Right cardiac atrium (tissue), 5 donors: ENCODE measurements around the gene KDR. TPM values are rescaled to one million over a fixed set of nuclear protein-coding genes. Genes with fewer than 3 reads are reported as not detected.

Source experiments
- ATAC-seq, 2 donors: fragments of 200-7000 bp; cut with Tn5 transposase; one replicate each; pipeline versions ENCODE4 v1.8.0 to v1.9.1; 2020; ENCODE audit warnings: moderate library complexity in 2 of 2, mild to moderate bottlenecking in 1 of 2
- DNase-seq, 3 donors: peaks; one replicate each; pipeline ENCODE4 v3.0.0-alpha.2; 2020
- H3K27ac ChIP-seq: one replicate; pipeline ENCODE4 v1.5.1; 2013; ENCODE audit warnings: mild to moderate bottlenecking, low read length, control low read depth, moderate library complexity
- H3K27me3 ChIP-seq: one replicate; pipeline ENCODE4 v1.6.1; 2013; ENCODE audit not compliant: control insufficient read depth, insufficient read depth
- H3K4me1 ChIP-seq: one replicate; pipeline ENCODE4 v1.6.1; 2013; ENCODE audit warnings: low read length; ENCODE audit not compliant: control insufficient read depth, insufficient read depth
- H3K4me3 ChIP-seq: one replicate; pipeline ENCODE4 v1.5.1; 2013; ENCODE audit warnings: low read length, control low read depth
- H3K9me3 ChIP-seq: one replicate; pipeline ENCODE4 v1.6.1; 2013; ENCODE audit warnings: low read length; ENCODE audit not compliant: control insufficient read depth
- WGBS: extraction: QIAGEN DNeasy Blood & Tissue Kit; methylation state at CpG from one replicate; pipeline ENCODE4 v1.1.7; 2013; 5-methylcytosine and 5-hydroxymethylcytosine counted together
- intact Hi-C, 4 donors: fragments of 100-400 bp; cut with DNase I; formaldehyde crosslinking; loops; one replicate each; pipeline versions ENCODE4 v1.11.0 to v1.14.0; 2022 to 2023
- polyA plus RNA-seq: library from polyadenylated mRNA; stranded (reverse); fragments of 200-250 nt; gene quantifications from one replicate; pipeline ENCODE4 v1.2.3, GENCODE V29; 2013
- total RNA-seq, 4 donors: library from RNA; stranded (reverse); fragmentation: NEBNext Ultra II Directional; extraction: Animal tissue kit (Norgen Biotek cat#: 25700); gene quantifications; one replicate each; pipeline ENCODE4 v1.2.1, GENCODE V29; 2021
- donor health status: healthy with polysubstance abuse.
- donor health status: DM: no; HTN: yes; CAD: no.
- donor health status: DM: no; HTN: no; CAD: no.
- donor health status: DM: no; HTN: yes; CAD: no; lungs with severe emphysema.
- donor health status: DM: yes; HTN: yes; CAD: no.

The KDR gene
- total and polyA plus RNA-seq, 5 donors = 10.5 to 20.9 (median 15.6) TPM

GRCh38 chr4:55079451-55080173, 45.8 kb downstream of the KDR start:
- Histone ChIP-seq H3K27ac (peak overlapping the region; percentile 90), H3K27me3 (no peaks in the 10 kb centered on the region), H3K9me3 (no peaks in the 10 kb centered on the region), H3K4me1 (peaks cover 8% of the 10 kb centered on the region), H3K4me3 (no peak overlapping the region)
- ATAC-seq = peak; percentile 73 to 90
- WGBS = 49% methylated on average over 14 of the region's 14 CpGs
- DNase-seq = peak; percentile 23 to 56 (median 28)
- intact Hi-C loops = no loop called here

DNA sequence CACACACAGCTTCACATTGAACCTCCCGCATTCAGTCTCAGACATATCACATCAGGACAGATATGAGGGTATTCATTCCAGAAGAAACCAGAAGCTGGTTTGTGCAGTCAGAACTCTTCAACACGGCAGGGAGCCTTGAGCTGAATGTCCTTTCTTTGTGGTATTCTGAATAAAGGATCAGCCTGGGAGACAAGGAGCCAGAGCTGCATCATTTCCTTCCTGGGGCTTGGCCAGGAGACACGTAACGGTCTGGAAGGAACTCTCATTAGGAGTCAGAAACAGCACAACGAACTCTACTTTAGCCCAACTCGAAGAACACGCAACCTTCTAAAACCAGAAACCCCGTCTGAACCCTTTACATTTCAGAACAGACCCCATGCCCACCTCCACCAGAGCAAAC, 46.4 kb downstream of the KDR start:
- ATAC-seq (peak; percentile 83 to 95), DNase-seq (peak; percentile 78 to 91 (median 80))
- no peak overlapping the region for H3K4me3 ChIP-seq
- peak overlapping the region; percentile 90 for H3K27ac ChIP-seq
- peaks cover 8% of the 10 kb centered on the region for H3K4me1 ChIP-seq
- H3K9me3 ChIP-seq = no peaks in the 10 kb centered on the region
- H3K27me3 ChIP-seq = no peaks in the 10 kb centered on the region
- intact Hi-C loops = no loop called here
- WGBS = 32% methylated on average over 8 of the region's 8 CpGs

GRCh38 chr4:55077577-55077976, 47.8 kb downstream of the KDR start:
- Histone ChIP-seq H3K27ac (no peak overlapping the region), H3K4me1 (peaks cover 8% of the 10 kb centered on the region), H3K4me3 (no peak overlapping the region), H3K9me3 (no peaks in the 10 kb centered on the region), H3K27me3 (no peaks in the 10 kb centered on the region)
- WGBS = 67% methylated on average over 2 of the region's 2 CpGs
- intact Hi-C loops = no loop called here
- DNase-seq (no peak), ATAC-seq (no peak)

- WGBS = 61% methylated on average over 5 of the region's 5 CpGs
- Histone ChIP-seq H3K27ac (no peak overlapping the region), H3K27me3 (no peaks in the 10 kb centered on the region), H3K9me3 (no peaks in the 10 kb centered on the region), H3K4me1 (peaks cover 8% of the 10 kb centered on the region), H3K4me3 (no peak overlapping the region)
- DNase-seq (no peak), ATAC-seq (no peak)
- intact Hi-C loops = no loop called here
These were observed 49.3 kb downstream of the KDR start for GRCh38 chr4:55075823-55076716.

GRCh38 chr4:55075376-55075775, 50.0 kb downstream of the KDR start:
- ATAC-seq = no peak
- Histone ChIP-seq H3K4me1 (peaks cover 8% of the 10 kb centered on the region), H3K9me3 (no peaks in the 10 kb centered on the region), H3K4me3 (no peak overlapping the region), H3K27ac (no peak overlapping the region), H3K27me3 (no peaks in the 10 kb centered on the region)
- intact Hi-C loops = no loop called here
- WGBS = 67% methylated on average over 3 of the region's 3 CpGs
- no peak for DNase-seq

DNA sequence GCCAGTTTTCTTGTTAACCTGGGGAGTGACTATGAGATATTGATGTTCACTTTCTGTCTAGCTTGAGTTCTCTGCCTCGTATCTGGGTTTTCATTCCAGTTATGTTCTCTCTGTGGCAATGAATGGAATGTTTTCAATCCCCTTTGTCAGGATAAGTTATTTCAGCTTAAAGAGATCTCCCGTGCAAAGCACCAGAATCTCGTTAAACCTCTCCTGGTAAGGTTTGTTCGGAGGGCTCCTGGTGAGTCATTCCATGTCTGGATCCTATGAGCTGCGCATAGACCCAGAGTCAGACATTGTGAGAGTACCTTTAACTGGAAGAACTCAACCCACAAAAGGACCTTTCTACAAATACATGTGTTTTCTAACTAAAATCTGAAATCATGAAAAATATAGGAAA, 51.0 kb downstream of the KDR start:
- H3K4me3 ChIP-seq = no peak overlapping the region
- H3K4me1 ChIP-seq = peaks cover 2% of the 10 kb centered on the region
- H3K27ac ChIP-seq = no peak overlapping the region
- no peak for ATAC-seq
- DNase-seq = no peak
- intact Hi-C loops = no loop called here
- H3K9me3 ChIP-seq = no peaks in the 10 kb centered on the region
- no peaks in the 10 kb centered on the region for H3K27me3 ChIP-seq
- 55% methylated on average over 5 of the region's 5 CpGs for WGBS

- Histone ChIP-seq H3K4me3 (no peak overlapping the region), H3K27me3 (no peaks in the 10 kb centered on the region), H3K4me1 (no peaks in the 10 kb centered on the region), H3K27ac (no peak overlapping the region), H3K9me3 (no peaks in the 10 kb centered on the region)
- DNase-seq (no peak), ATAC-seq (no peak)
- 94% methylated on average over 1 of the region's 1 CpG for WGBS
- intact Hi-C loops = no loop called here
These were observed 53.4 kb downstream of the KDR start for GRCh38 chr4:55071951-55072350.

GRCh38 chr4:55069248-55069647, 56.1 kb downstream of the KDR start:
- H3K4me3 ChIP-seq = no peak overlapping the region
- H3K27ac ChIP-seq = peak overlapping the region; percentile 72
- DNase-seq = peak in 1 of 3 donors; percentile 20
- H3K4me1 ChIP-seq = no peaks in the 10 kb centered on the region
- peak; percentile 84 to 97 for ATAC-seq
- 64% methylated on average over 5 of the region's 5 CpGs for WGBS
- no peaks in the 10 kb centered on the region for H3K27me3 ChIP-seq
- intact Hi-C loops = no loop called here
- H3K9me3 ChIP-seq = no peaks in the 10 kb centered on the region

DNA sequence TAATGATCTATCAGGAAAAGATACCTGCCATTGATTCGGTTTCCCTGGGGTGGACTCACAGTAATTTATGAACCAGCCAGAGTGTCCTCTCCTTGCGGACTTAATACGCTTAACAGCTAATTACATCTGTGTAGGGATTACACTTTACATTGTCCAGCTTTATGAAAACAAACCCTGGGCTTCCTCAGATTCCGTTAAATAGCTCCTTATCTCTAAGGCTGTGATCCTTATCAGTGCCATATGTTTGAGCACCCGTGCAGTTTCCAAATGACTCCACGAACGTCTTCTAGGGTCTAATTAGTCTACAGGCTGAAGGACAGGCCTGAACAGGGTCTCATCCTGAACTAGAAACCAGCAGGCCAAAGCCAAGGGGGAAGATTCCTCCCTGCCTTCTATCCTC, 56.9 kb downstream of the KDR start:
- peak overlapping the region; percentile 72 for H3K27ac ChIP-seq
- 47% methylated on average over 7 of the region's 7 CpGs for WGBS
- H3K9me3 ChIP-seq = no peaks in the 10 kb centered on the region
- DNase-seq (no peak), ATAC-seq (no peak)
- no peaks in the 10 kb centered on the region for H3K4me1 ChIP-seq
- H3K27me3 ChIP-seq = no peaks in the 10 kb centered on the region
- intact Hi-C loops = no loop called here
- no peak overlapping the region for H3K4me3 ChIP-seq

GRCh38 chr4:55066018-55066417, 59.4 kb downstream of the KDR start:
- WGBS = 70% methylated on average over 6 of the region's 6 CpGs
- no peak for ATAC-seq
- Histone ChIP-seq H3K27ac (no peak overlapping the region), H3K27me3 (no peaks in the 10 kb centered on the region), H3K4me1 (no peaks in the 10 kb centered on the region), H3K9me3 (no peaks in the 10 kb centered on the region), H3K4me3 (no peak overlapping the region)
- intact Hi-C loops = no loop called here
- DNase-seq = no peak

DNA sequence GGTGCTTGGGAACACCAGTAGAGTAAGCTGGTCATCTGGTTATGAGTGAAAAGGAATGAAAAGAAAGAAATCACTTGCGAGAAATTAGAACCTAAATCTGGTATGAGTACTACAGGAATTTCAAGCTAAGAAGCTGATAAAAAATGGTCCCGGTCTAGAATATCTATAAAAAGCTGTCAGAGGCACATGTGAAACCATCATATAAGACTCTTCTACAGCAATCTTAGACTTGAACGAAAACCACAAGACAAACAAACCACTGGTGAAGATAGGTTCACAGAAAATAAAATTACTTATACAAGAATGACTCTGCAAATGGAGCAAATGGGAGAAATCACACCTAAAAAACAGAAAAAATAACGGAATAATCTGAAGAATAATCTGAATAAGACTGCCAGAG, 69.9 kb downstream of the KDR start:
- H3K4me1 ChIP-seq = no peaks in the 10 kb centered on the region
- WGBS = 74% methylated on average over 4 of the region's 4 CpGs
- H3K27ac ChIP-seq = no peak overlapping the region
- no peaks in the 10 kb centered on the region for H3K27me3 ChIP-seq
- DNase-seq = no peak
- no peak overlapping the region for H3K4me3 ChIP-seq
- intact Hi-C loops = no loop called here
- H3K9me3 ChIP-seq = no peaks in the 10 kb centered on the region
- no peak for ATAC-seq
